Left cardiac atrium (tissue), 4 donors: Measurements from ENCODE around the gene TBC1D23. TPM values are rescaled to one million over a fixed set of nuclear protein-coding genes. Genes with fewer than 3 reads are reported as not detected.

Experiments used
- ATAC-seq, 2 donors: fragments of 200-7000 bp; cut with Tn5 transposase; one replicate each; pipeline ENCODE4 v1.9.1; 2020; ENCODE audit warnings: mild to moderate bottlenecking in 2 of 2, moderate library complexity in 2 of 2
- DNase-seq: peaks from one replicate; pipeline ENCODE4 v3.0.0-alpha.2; 2020
- intact Hi-C, 2 donors: fragments of 100-400 bp; cut with DNase I; formaldehyde crosslinking; loops; one replicate each; pipeline versions ENCODE4 v1.14.1 to v1.15.1; 2022 to 2023
- total RNA-seq, 2 donors: library from RNA; stranded (reverse); fragmentation: NEBNext Ultra II Directional; extraction: Animal tissue kit (Norgen Biotek cat#: 25700); gene quantifications; one replicate each; pipeline ENCODE4 v1.2.1, GENCODE V29; 2021
- donor health status: DM: no; HTN: yes; CAD: no.
- donor health status: DM: no; HTN: yes; CAD: no; lungs with severe emphysema.
- donor health status: DM: yes; HTN: yes; CAD: no.
- donor health status: Dilated cardiomyopathy.

TBC1D23 gene
- total RNA-seq, 2 donors from 2014 or later: 30.6 to 32.5 TPM

DNA sequence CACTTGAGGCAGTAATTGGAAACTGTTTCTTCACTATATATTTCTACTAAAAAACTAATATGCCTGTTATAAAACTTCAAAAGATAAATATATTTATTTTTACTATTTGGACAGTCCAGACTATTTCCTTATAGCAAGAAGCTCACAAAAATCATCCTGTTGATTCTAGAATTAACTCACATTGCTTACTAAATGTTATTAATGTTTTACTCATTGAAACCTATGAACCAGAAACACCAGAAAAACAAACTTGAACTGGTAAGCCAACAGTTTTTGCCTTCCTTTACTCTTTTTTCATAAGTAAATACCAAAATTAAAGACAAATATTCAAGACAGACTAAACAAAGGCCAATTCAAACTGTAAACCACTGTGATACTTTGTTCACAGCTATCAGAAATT lies 113.7 kb downstream of the TBC1D23 start:
- ATAC-seq: no peak
- no peak for DNase-seq

More for the DNA sequence above, 113.7 kb downstream of the TBC1D23 start:
- intact Hi-C loops: no loop called here

Other genes with a start within 250 kb of the TBC1D23 start
- gene FILIP1L, start 146.5 kb upstream of the TBC1D23 start, total RNA-seq: 10 to 100 TPM; 77.0 to 86.6 TPM
- gene NIT2, start 73.8 kb downstream of the TBC1D23 start, total RNA-seq: 10 to 100 TPM; 33.7 to 37.9 TPM
- 10 to 100 TPM; 50.0 to 53.4 TPM for gene TOMM70, start 140.1 kb downstream of the TBC1D23 start, total RNA-seq
- gene LNP1, start 140.5 kb downstream of the TBC1D23 start, total RNA-seq: 1 to 10 TPM; 2.8 to 3.1 TPM
- 10 to 100 TPM; 12.3 to 15.3 TPM for gene TMEM45A, start 231.6 kb downstream of the TBC1D23 start, total RNA-seq